HCT116 (cell line): ENCODE measurements around the gene COL16A1. TPM values are rescaled to one million over a fixed set of nuclear protein-coding genes. Genes with fewer than 3 reads are reported as not detected.
A peak's percentile ranks its signal among the peaks of the same experiment; 100 is the strongest.

Source experiments
- ATAC-seq: fragments of 200-7000 bp; cut with Tn5 transposase; 2 replicates; pipeline ENCODE4 v1.9.1; 2020; ENCODE audit warnings: mild to moderate bottlenecking, moderate library complexity
- BruUV-seq: library from RNA; stranded (reverse); fragments of 400-500 nt; replicated peaks from 2 replicates; lab custom pipeline; 2021; lab: Mats Ljungman, UMichigan
- CTCF ChIA-PET: fragments of 300-600 bp; sonication (Branson Sonifier 250); formaldehyde crosslinking; loops from one replicate; lab custom pipeline; 2021; ENCODE audit warnings: antibody characterized with exemption; lab: Charles Lee
- POLR2A ChIA-PET: fragments of 300-600, 350-600 bp; sonication (Branson Sonifier 250); formaldehyde crosslinking; loops from one replicate; lab custom pipeline; 2021; ENCODE audit warnings: antibody characterized with exemption; lab: Charles Lee
- RAD21 ChIA-PET, 2 experiments: fragments of 300-600 bp; sonication (Branson Sonifier 250); formaldehyde crosslinking; loops; one replicate each; lab custom pipeline; 2023; ENCODE audit warnings: low total read pairs in 2 of 2; ENCODE audit not compliant: uncharacterized antibody in 2 of 2, unreplicated experiment in 2 of 2, low non-redundant PET in 1 of 2; lab: Charles Lee
- DNase-seq: peaks from one replicate; pipeline ENCODE4 v3.0.0-alpha.2; 2010; ENCODE audit warnings: low read depth, low spot score
- H2AFZ ChIP-seq: fragments of 200-600 bp; shearing (Covaris generic), sonication (generic); 2 replicates; pipeline ENCODE4 v1.6.1; 2017; ENCODE audit warnings: low read depth, mixed run types, mixed read lengths, antibody characterized with exemption, low read length; ENCODE audit not compliant: poor library complexity, severe bottlenecking
- H3K27ac ChIP-seq: 2 replicates; pipeline ENCODE4 v1.5.1; 2012; ENCODE audit warnings: low read depth, low read length
- H3K27me3 ChIP-seq: fragments of 200-600 bp; sonication (generic); 2 replicates; pipeline ENCODE4 v1.6.1; 2016; ENCODE audit warnings: mixed run types, low read length, mixed read lengths; ENCODE audit not compliant: insufficient read depth
- H3K36me3 ChIP-seq, 2 experiments: fragments of 200-500 bp in 1 of 2; fragments of 200-600 bp in 1 of 2; sonication (Bioruptor generic) in 1 of 2; sonication (generic) in 1 of 2; 2 replicates each; pipeline versions ENCODE4 v1.5.1 to v1.6.1; 2014 to 2016; ENCODE audit warnings: low read length in 2 of 2, inconsistent platforms in 1 of 2, mixed read lengths in 1 of 2, mixed run types in 1 of 2; ENCODE audit not compliant: insufficient read depth in 2 of 2, control insufficient read depth in 1 of 2
- H3K4me1 ChIP-seq, 2 experiments: fragments of 200-600 bp in 1 of 2; sonication (generic) in 1 of 2; 2 replicates each; pipeline versions ENCODE4 v1.5.1 to v1.6.1; 2012 to 2017; ENCODE audit warnings: low read length in 2 of 2, inconsistent platforms in 1 of 2, mild to moderate bottlenecking in 1 of 2, mixed read lengths in 1 of 2, mixed run types in 1 of 2, moderate library complexity in 1 of 2; ENCODE audit not compliant: insufficient read depth in 2 of 2, control insufficient read depth in 1 of 2
- H3K4me2 ChIP-seq: fragments of 200-600 bp; sonication (generic); 2 replicates; pipeline ENCODE4 v1.6.1; 2017; ENCODE audit warnings: mixed run types, low read length, mixed read lengths
- H3K4me3 ChIP-seq, 2 experiments: fragments of 200-600 bp in 1 of 2; sonication (generic) in 1 of 2; replicated peaks in 1 of 2; 2 replicates each; pipeline ENCODE4 v1.5.1; 2011 to 2016; ENCODE audit warnings: low read length in 2 of 2, control low read depth in 1 of 2, low read depth in 1 of 2, mild to moderate bottlenecking in 1 of 2, mixed read lengths in 1 of 2, mixed run types in 1 of 2
- H3K79me2 ChIP-seq: fragments of 200-600 bp; sonication (generic); 2 replicates; pipeline ENCODE4 v1.6.1; 2017; ENCODE audit warnings: mild to moderate bottlenecking, mixed run types, low read length, moderate library complexity, mixed read lengths; ENCODE audit not compliant: insufficient read depth
- H3K9ac ChIP-seq: fragments of 200-600 bp; sonication (generic); 2 replicates; pipeline ENCODE4 v1.6.1; 2016; ENCODE audit warnings: low read length, mixed read lengths
- H3K9me2 ChIP-seq: fragments of 200-600 bp; sonication (generic), shearing (Covaris generic); 2 replicates; pipeline ENCODE4 v1.6.1; 2017; ENCODE audit warnings: mixed run types, mild to moderate bottlenecking, moderate library complexity; ENCODE audit not compliant: insufficient read depth
- H3K9me3 ChIP-seq, 2 experiments: fragments of 200-500 bp in 1 of 2; fragments of 200-600 bp in 1 of 2; sonication (Bioruptor generic) in 1 of 2; sonication (generic) in 1 of 2; 2 replicates each; pipeline ENCODE4 v1.6.1; 2014 to 2017; ENCODE audit warnings: low read length in 2 of 2, mixed read lengths in 2 of 2, inconsistent platforms in 1 of 2, low read depth in 1 of 2, mild to moderate bottlenecking in 1 of 2, mixed run types in 1 of 2, moderate library complexity in 1 of 2; ENCODE audit not compliant: control insufficient read depth in 1 of 2, insufficient read depth in 1 of 2
- H4K20me1 ChIP-seq: fragments of 200-600 bp; sonication (generic), shearing (Covaris generic); 2 replicates; pipeline ENCODE4 v1.6.1; 2017; ENCODE audit warnings: mixed run types, mild to moderate bottlenecking, moderate library complexity; ENCODE audit not compliant: insufficient read depth
- CEBPB ChIP-seq: IDR thresholded peaks from 2 replicates; pipeline ENCODE4 v1.6.1; 2012; ENCODE audit warnings: low read depth
- EGR1 ChIP-seq: IDR thresholded peaks from 2 replicates; pipeline ENCODE4 v1.6.1; 2012; ENCODE audit warnings: low read depth
- ELF1 ChIP-seq: IDR thresholded peaks from 2 replicates; pipeline ENCODE4 v1.6.1; 2012; ENCODE audit warnings: low read depth, borderline replicate concordance
- EZH2phosphoT487 ChIP-seq: fragments of 200-600 bp; IDR thresholded peaks from 2 replicates; pipeline ENCODE4 v1.6.1; 2018; ENCODE audit warnings: antibody characterized with exemption, borderline replicate concordance
- FOSL1 ChIP-seq: IDR thresholded peaks from 2 replicates; pipeline ENCODE4 v1.6.1; 2012; ENCODE audit warnings: low read depth
- POLR2A ChIP-seq: IDR thresholded peaks from 2 replicates; pipeline ENCODE4 v1.7.0; 2011; ENCODE audit warnings: borderline replicate concordance; ENCODE audit not compliant: insufficient read depth, insufficient read length; ENCODE audit errors: extremely low read depth
- POLR2AphosphoS5 ChIP-seq: IDR thresholded peaks from 2 replicates; pipeline ENCODE4 v1.6.1; 2011; ENCODE audit warnings: mild to moderate bottlenecking, low read depth, low read length, moderate library complexity
- RAD21 ChIP-seq: IDR thresholded peaks from 2 replicates; pipeline ENCODE4 v1.6.1; 2012; ENCODE audit warnings: low read depth, mild to moderate bottlenecking
- SIN3A ChIP-seq: IDR thresholded peaks from 2 replicates; pipeline ENCODE4 v1.6.1; 2012; ENCODE audit warnings: low read depth
- SP1 ChIP-seq: IDR thresholded peaks from 2 replicates; pipeline ENCODE4 v1.6.1; 2012; ENCODE audit warnings: low read depth
- SRF ChIP-seq: IDR thresholded peaks from 2 replicates; pipeline ENCODE4 v1.6.1; 2012; ENCODE audit warnings: low read depth
- ZFX ChIP-seq: fragments of 450-650 bp; IDR thresholded peaks from 2 replicates; pipeline ENCODE4 v1.6.1; 2017
- ZNF274 ChIP-seq: fragments of 200-500 bp; sonication (Bioruptor generic); IDR thresholded peaks from 2 replicates; pipeline ENCODE4 v1.6.1; 2014; ENCODE audit warnings: mild to moderate bottlenecking, low read depth, low read length, inconsistent platforms
- intact Hi-C: fragments of 100-400 bp; cut with micrococcal nuclease; formaldehyde crosslinking; loops from 2 replicates; pipeline ENCODE4 v1.10.0; 2022
- total RNA-seq: library from RNA; stranded (reverse); gene quantifications from one replicate; pipeline ENCODE4 v1.2.1, GENCODE V29; 2021; ENCODE audit not compliant: unreplicated experiment
- TF ChIP-seq, protein P1 (sequence below): IDR thresholded peaks from 2 replicates; pipeline ENCODE4 v1.6.1; 2012
- TF ChIP-seq, protein P2 (sequence below): IDR thresholded peaks from 2 replicates; pipeline ENCODE4 v1.6.1; 2012

Gene COL16A1
- total RNA-seq, 1 experiment from 2014 or later: 2.2 TPM

GRCh38 chr1:31626223-31627207, 77.3 kb downstream of the COL16A1 start:
- Histone ChIP-seq H3K9me3 (no peaks in the 10 kb centered on the region), H3K9ac (no peak overlapping the region), H2AFZ (no peak overlapping the region), H3K36me3 (peaks cover 9 to 21% of the 10 kb centered on the region in 2 experiments; a peak in 3 of 4 replicates), H3K27me3 (no peaks in the 10 kb centered on the region), H3K4me3 (no peak overlapping the region), H3K4me2 (no peak overlapping the region), H3K4me1 (no peaks in the 10 kb centered on the region; a peak in 1 of 4 replicates), H3K9me2 (no peaks in the 10 kb centered on the region), H4K20me1 (no peaks in the 10 kb centered on the region), H3K79me2 (no peaks in the 10 kb centered on the region), H3K27ac (no peak overlapping the region)
- ChIA-PET CTCF (no interaction called here), POLR2A (no interaction called here), RAD21 (no interaction called here)
- no peak for TF ChIP-seq SRF
- no peak for TF ChIP-seq ZFX
- TF ChIP-seq, protein P1, sequence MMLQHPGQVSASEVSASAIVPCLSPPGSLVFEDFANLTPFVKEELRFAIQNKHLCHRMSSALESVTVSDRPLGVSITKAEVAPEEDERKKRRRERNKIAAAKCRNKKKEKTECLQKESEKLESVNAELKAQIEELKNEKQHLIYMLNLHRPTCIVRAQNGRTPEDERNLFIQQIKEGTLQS: no peak
- no peak for TF ChIP-seq POLR2AphosphoS5
- TF ChIP-seq ZNF274: no peak
- TF ChIP-seq RAD21: no peak
- no peak for TF ChIP-seq SP1
- TF ChIP-seq FOSL1: no peak
- TF ChIP-seq POLR2A: no peak
- TF ChIP-seq SIN3A: no peak
- no peak for TF ChIP-seq ELF1
- TF ChIP-seq CEBPB: no peak
- TF ChIP-seq, protein P2, sequence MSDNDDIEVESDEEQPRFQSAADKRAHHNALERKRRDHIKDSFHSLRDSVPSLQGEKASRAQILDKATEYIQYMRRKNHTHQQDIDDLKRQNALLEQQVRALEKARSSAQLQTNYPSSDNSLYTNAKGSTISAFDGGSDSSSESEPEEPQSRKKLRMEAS: no peak
- TF ChIP-seq EGR1: no peak
- no peak for TF ChIP-seq EZH2phosphoT487
- ATAC-seq: no peak
- no peak for DNase-seq
- intact Hi-C loops: no loop called here
- TSS peak; percentile 7 for BruUV-seq
